Thyroid gland (tissue), 4 donors: ENCODE measurements around the gene PRH2.

Source experiments
- POLR2A ChIP-seq, 2 donors: fragments of 450-650 bp; IDR thresholded peaks; one replicate each; pipeline ENCODE4 v1.6.1; 2017; ENCODE audit warnings: antibody characterized with exemption in 2 of 2, mild to moderate bottlenecking in 2 of 2, moderate library complexity in 1 of 2
- TF ChIP-seq, protein P1 (sequence below), 6 experiments: fragments of 200-600 bp in 3 of 6; fragments of 450-650 bp in 3 of 6; sonication (generic) in 3 of 6; IDR thresholded peaks; one replicate each; pipeline ENCODE4 v1.5.1; 2016 to 2019; ENCODE audit warnings: antibody characterized with exemption in 6 of 6, mild to moderate bottlenecking in 2 of 6, inconsistent platforms in 1 of 6, moderate library complexity in 1 of 6

- TF ChIP-seq, protein P1, sequence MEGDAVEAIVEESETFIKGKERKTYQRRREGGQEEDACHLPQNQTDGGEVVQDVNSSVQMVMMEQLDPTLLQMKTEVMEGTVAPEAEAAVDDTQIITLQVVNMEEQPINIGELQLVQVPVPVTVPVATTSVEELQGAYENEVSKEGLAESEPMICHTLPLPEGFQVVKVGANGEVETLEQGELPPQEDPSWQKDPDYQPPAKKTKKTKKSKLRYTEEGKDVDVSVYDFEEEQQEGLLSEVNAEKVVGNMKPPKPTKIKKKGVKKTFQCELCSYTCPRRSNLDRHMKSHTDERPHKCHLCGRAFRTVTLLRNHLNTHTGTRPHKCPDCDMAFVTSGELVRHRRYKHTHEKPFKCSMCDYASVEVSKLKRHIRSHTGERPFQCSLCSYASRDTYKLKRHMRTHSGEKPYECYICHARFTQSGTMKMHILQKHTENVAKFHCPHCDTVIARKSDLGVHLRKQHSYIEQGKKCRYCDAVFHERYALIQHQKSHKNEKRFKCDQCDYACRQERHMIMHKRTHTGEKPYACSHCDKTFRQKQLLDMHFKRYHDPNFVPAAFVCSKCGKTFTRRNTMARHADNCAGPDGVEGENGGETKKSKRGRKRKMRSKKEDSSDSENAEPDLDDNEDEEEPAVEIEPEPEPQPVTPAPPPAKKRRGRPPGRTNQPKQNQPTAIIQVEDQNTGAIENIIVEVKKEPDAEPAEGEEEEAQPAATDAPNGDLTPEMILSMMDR (IDR thresholded peaks at IDR 0.05) = no peak
- TF ChIP-seq POLR2A (IDR thresholded peaks at IDR 0.05) = no peak
These were observed 37.3 kb downstream of the PRH2 start for GRCh38 chr12:10966314-10966713.
